H1 (cell line): ENCODE results near the gene GAMT. TPM values are rescaled to one million over a fixed set of nuclear protein-coding genes. Genes with fewer than 3 reads are reported as not detected.

Experiments
- CTCF ChIA-PET: fragments of 300-600 bp; sonication (Branson Sonifier 250); formaldehyde crosslinking; loops from one replicate; lab custom pipeline; 2021; ENCODE audit not compliant: partially characterized antibody; lab: Charles Lee
- POLR2A ChIA-PET: fragments of 300-600 bp; sonication (Branson Sonifier 250); formaldehyde crosslinking; loops from one replicate; lab custom pipeline; 2021; ENCODE audit warnings: inconsistent platforms; ENCODE audit not compliant: partially characterized antibody; lab: Charles Lee
- DNase-seq, 2 experiments: peaks; one replicate each; pipeline versions ENCODE4 v3.0.0 to v3.0.0-alpha.2; 2010 to 2022; ENCODE audit warnings: low spot score in 2 of 2, low read depth in 1 of 2, mixed read lengths in 1 of 2
- FAIRE-seq: peaks from 2 replicates; lab custom pipeline; 2011; peaks lifted over from hg19 to GRCh38; lab: Jason Lieb, UNC
- H2AFZ ChIP-seq: 2 replicates; pipeline ENCODE4 v1.8.1; 2012; ENCODE audit warnings: low read length, inconsistent platforms
- H2AK5ac ChIP-seq: 2 replicates; pipeline ENCODE4 v1.6.1; 2013; ENCODE audit warnings: low read depth, low read length
- H2BK120ac ChIP-seq: replicated peaks from 2 replicates; pipeline ENCODE3; 2013; ENCODE audit warnings: low read depth, low read length, inconsistent platforms
- H2BK12ac ChIP-seq: 2 replicates; pipeline ENCODE4 v1.6.1; 2013; ENCODE audit warnings: low read depth, low read length
- H2BK15ac ChIP-seq: 2 replicates; pipeline ENCODE4 v1.6.1; 2013; ENCODE audit warnings: low read length
- H2BK20ac ChIP-seq: 2 replicates; pipeline ENCODE4 v1.6.1; 2013; ENCODE audit warnings: low read length
- H2BK5ac ChIP-seq: 2 replicates; pipeline ENCODE4 v1.6.1; 2013; ENCODE audit warnings: low read depth, low read length
- H3K14ac ChIP-seq: 2 replicates; pipeline ENCODE4 v1.6.1; 2013; ENCODE audit warnings: inconsistent platforms; ENCODE audit not compliant: insufficient read length
- H3K18ac ChIP-seq: 2 replicates; pipeline ENCODE4 v1.6.1; 2013; ENCODE audit warnings: low read length; ENCODE audit errors: extremely low read depth
- H3K23ac ChIP-seq: 2 replicates; pipeline ENCODE4 v1.6.1; 2013; ENCODE audit warnings: inconsistent platforms; ENCODE audit not compliant: insufficient read length
- H3K23me2 ChIP-seq: 2 replicates; pipeline ENCODE4 v1.6.1; 2013; ENCODE audit warnings: low read depth, low read length
- H3K27ac ChIP-seq: 2 replicates; pipeline ENCODE4 v1.6.1; 2011; ENCODE audit warnings: low read depth, low read length, inconsistent platforms
- H3K27me3 ChIP-seq, 4 experiments: replicated peaks in 1 of 4; 1 replicate in 1 of 4; 2 replicates in 3 of 4; pipeline versions ENCODE4 v1.6.1 to v1.8.1; 2011 to 2013; ENCODE audit warnings: low read length in 3 of 4, mild to moderate bottlenecking in 3 of 4, inconsistent platforms in 2 of 4, mixed read lengths in 2 of 4, moderate library complexity in 1 of 4; ENCODE audit not compliant: control insufficient read depth in 3 of 4, insufficient read depth in 3 of 4; ENCODE audit errors: extremely low read depth in 1 of 4
- H3K36me3 ChIP-seq, 4 experiments: 2 replicates each; pipeline versions ENCODE4 v1.6.1 to v1.8.1; 2011 to 2013; ENCODE audit warnings: mild to moderate bottlenecking in 4 of 4, low read length in 3 of 4, moderate library complexity in 2 of 4, control low read depth in 1 of 4, inconsistent platforms in 1 of 4; ENCODE audit not compliant: insufficient read depth in 4 of 4, control insufficient read depth in 2 of 4
- H3K4ac ChIP-seq: replicated peaks from 2 replicates; pipeline ENCODE3; 2013; ENCODE audit warnings: low read length, low read depth, mixed read lengths, inconsistent platforms; ENCODE audit not compliant: insufficient read length
- H3K4me1 ChIP-seq, 4 experiments: replicated peaks in 1 of 4; 1 replicate in 1 of 4; 2 replicates in 3 of 4; pipeline versions ENCODE4 v1.6.1 to v1.8.1; 2011 to 2013; ENCODE audit warnings: low read length in 3 of 4, inconsistent platforms in 2 of 4, mixed read lengths in 1 of 4; ENCODE audit not compliant: insufficient read depth in 4 of 4, control insufficient read depth in 3 of 4
- H3K4me2 ChIP-seq, 2 experiments: 2 replicates each; pipeline versions ENCODE4 v1.6.1 to v1.8.1; 2011 to 2013; ENCODE audit warnings: low read depth in 2 of 2, low read length in 2 of 2, control low read depth in 1 of 2, inconsistent platforms in 1 of 2, mild to moderate bottlenecking in 1 of 2; ENCODE audit not compliant: insufficient read depth in 1 of 2
- H3K4me3 ChIP-seq, 4 experiments: fragments of 200-600, 300-600 bp in 1 of 4; sonication (generic), shearing (Covaris generic), sonication (Bioruptor Twin) in 1 of 4; 2 replicates each; pipeline versions ENCODE4 v1.5.1 to v1.8.1; 2011 to 2016; ENCODE audit warnings: low read length in 4 of 4, low read depth in 3 of 4, control low read depth in 2 of 4, inconsistent platforms in 2 of 4, mild to moderate bottlenecking in 2 of 4, mixed read lengths in 1 of 4, moderate library complexity in 1 of 4; ENCODE audit not compliant: insufficient read depth in 2 of 4; ENCODE audit errors: extremely low read depth in 1 of 4
- H3K56ac ChIP-seq: replicated peaks from 2 replicates; pipeline ENCODE3; 2013; ENCODE audit warnings: low read depth, mild to moderate bottlenecking, mixed read lengths, low read length, inconsistent platforms; ENCODE audit not compliant: insufficient read length
- H3K79me1 ChIP-seq: 2 replicates; pipeline ENCODE4 v1.6.1; 2013; ENCODE audit warnings: low read depth, low read length, control low read depth
- H3K79me2 ChIP-seq, 2 experiments: 2 replicates each; pipeline versions ENCODE4 v1.6.1 to v1.8.1; 2012 to 2013; ENCODE audit warnings: low read length in 2 of 2, mild to moderate bottlenecking in 2 of 2, inconsistent platforms in 1 of 2; ENCODE audit not compliant: insufficient read depth in 2 of 2, control insufficient read depth in 1 of 2
- H3K9ac ChIP-seq, 4 experiments: replicated peaks in 1 of 4; 1 replicate in 1 of 4; 2 replicates in 3 of 4; pipeline versions ENCODE4 v1.6.1 to v1.8.1; 2011 to 2013; ENCODE audit warnings: low read depth in 3 of 4, low read length in 3 of 4, control low read depth in 2 of 4, mild to moderate bottlenecking in 2 of 4, moderate library complexity in 2 of 4, inconsistent platforms in 1 of 4; ENCODE audit errors: extremely low read depth in 1 of 4
- H3K9me3 ChIP-seq, 2 experiments: 2 replicates each; pipeline versions ENCODE4 v1.6.1 to v1.8.1; 2012 to 2013; ENCODE audit warnings: mild to moderate bottlenecking in 2 of 2, moderate library complexity in 2 of 2, control low read depth in 1 of 2, inconsistent platforms in 1 of 2, low read depth in 1 of 2, low read length in 1 of 2, mixed read lengths in 1 of 2; ENCODE audit not compliant: insufficient read depth in 2 of 2
- H4K20me1 ChIP-seq, 2 experiments: replicated peaks in 1 of 2; 2 replicates each; pipeline versions ENCODE3 to v1.8.1; 2011 to 2013; ENCODE audit warnings: inconsistent platforms in 2 of 2, low read length in 2 of 2, mild to moderate bottlenecking in 1 of 2; ENCODE audit not compliant: insufficient read depth in 2 of 2, control insufficient read depth in 1 of 2
- H4K5ac ChIP-seq: 2 replicates; pipeline ENCODE4 v1.6.1; 2013; ENCODE audit warnings: low read length, low read depth, mixed read lengths, inconsistent platforms; ENCODE audit not compliant: insufficient read length
- H4K8ac ChIP-seq: 2 replicates; pipeline ENCODE4 v1.8.0; 2013; ENCODE audit warnings: mild to moderate bottlenecking, moderate library complexity, low read length, inconsistent platforms; ENCODE audit not compliant: insufficient read depth; ENCODE audit errors: extremely low read depth
- H4K91ac ChIP-seq: replicated peaks from 2 replicates; pipeline ENCODE3; 2013; ENCODE audit warnings: low read length, mixed read lengths, inconsistent platforms; ENCODE audit not compliant: insufficient read length
- CBX8 ChIP-seq: fragments of 300-800, 300-1000 bp; sonication (generic); IDR thresholded peaks from 2 replicates; pipeline ENCODE4 v1.7.1; 2016; ENCODE audit warnings: low read depth, low read length, borderline replicate concordance
- JUN ChIP-seq: IDR thresholded peaks from 2 replicates; pipeline ENCODE4 v1.6.1; 2011; ENCODE audit warnings: low read depth, mild to moderate bottlenecking, improper control_type of control experiment, low read length
- MAX ChIP-seq: IDR thresholded peaks from 2 replicates; pipeline ENCODE4 v1.6.1; 2012; ENCODE audit warnings: inconsistent platforms
- POLR2AphosphoS5 ChIP-seq: IDR thresholded peaks from 2 replicates; pipeline ENCODE4 v1.6.1; 2011; ENCODE audit warnings: low read depth, low read length
- WGBS, 2 experiments: shearing (Covaris generic) in 1 of 2; methylation state at CpG; one replicate each; pipeline versions ENCODE4 v1.1.6 to v1.1.7; 2013 to 2015; ENCODE audit warnings: low lambda C conversion rate in 2 of 2, mixed read lengths in 2 of 2, inconsistent platforms in 1 of 2, low coverage in 1 of 2, missing lambda C conversion rate in 1 of 2; ENCODE audit not compliant: insufficient replicate concordance in 2 of 2, insufficient coverage in 1 of 2, insufficient read length in 1 of 2; ENCODE audit errors: extremely low coverage in 1 of 2, missing lambda C conversion rate in 1 of 2; 5-methylcytosine and 5-hydroxymethylcytosine counted together
- polyA plus RNA-seq, 7 experiments: library from polyadenylated mRNA; depleted of rRNA in 3 of 7; stranded (reverse) in 5 of 7; unstranded in 2 of 7; fragments of >200 nt in 5 of 7; fragments of 200-250 nt in 2 of 7; gene quantifications; 1 replicate in 5 of 7; 2 replicates in 1 of 7; 4 replicates in 1 of 7; pipeline versions ENCODE4 v1.2.1 to v1.2.3, GENCODE V29; 2011 to 2013; ENCODE audit warnings: missing spikeins in 2 of 7, mixed read lengths in 2 of 7
- total RNA-seq: library from RNA; stranded (reverse); fragmentation: NEBNext Ultra II Directional; extraction: Animal tissue kit (Norgen Biotek cat#: 25700); gene quantifications from 2 replicates; pipeline ENCODE4 v1.2.1, GENCODE V29; 2021

Gene GAMT
- total and polyA plus RNA-seq, 2 of the 8 experiments (the other 6 are each of a cell fraction or from before 2014, with no cell fraction given) = 17.2 to 35.6 TPM

GRCh38 chr19:1430246-1430645 is 28.9 kb upstream of the GAMT start:
- no peak overlapping the region for H3K23ac ChIP-seq
- H3K4ac ChIP-seq = no peak overlapping the region
- H3K27me3 ChIP-seq = no peaks in the 10 kb centered on the region
- no peak overlapping the region for H3K56ac ChIP-seq
- ChIA-PET POLR2A (interaction anchor here (0.8 to 1.8 kb wide), 4 partner anchors 12 to 98 kb away, joined by 3 to 5 read pairs (median 4); no protein-coding TSS in a partner anchor), CTCF (interaction anchor here (1.5 kb wide), 1 partner anchor 9 kb away, joined by 4 read pairs; no protein-coding TSS in a partner anchor)
- H3K27ac ChIP-seq = no peak overlapping the region
- no peak overlapping the region for H3K18ac ChIP-seq
- no peak overlapping the region for H2BK5ac ChIP-seq
- H2AK5ac ChIP-seq = no peak overlapping the region
- H3K4me2 ChIP-seq = no peak overlapping the region
- H2AFZ ChIP-seq = no peak overlapping the region
- H3K4me1 ChIP-seq = no peaks in the 10 kb centered on the region
- H3K14ac ChIP-seq = no peak overlapping the region
- no peak for DNase-seq
- WGBS, 2 experiments = 90% methylated on average over 11 of the region's 14 CpGs; no CpG with 5 or more reads in 1 of the 2 experiments
- no peak overlapping the region; the same call in 1 of the 2 replicates for H4K8ac ChIP-seq
- H3K23me2 ChIP-seq = no peaks in the 10 kb centered on the region
- H3K4me3 ChIP-seq = no peak overlapping the region
- no peak overlapping the region for H2BK20ac ChIP-seq
- no peak for FAIRE-seq
- H3K79me2 ChIP-seq = peaks cover 0 to 17% of the 10 kb centered on the region in 2 experiments; a peak in 1 of 4 replicates
- H3K79me1 ChIP-seq = peaks cover 5% of the 10 kb centered on the region; the same call in 1 of the 2 replicates
- H4K5ac ChIP-seq = no peak overlapping the region
- peaks cover 19 to 32% of the 10 kb centered on the region in 2 experiments for H4K20me1 ChIP-seq
- TF ChIP-seq CBX8 = no peak
- TF ChIP-seq JUN = no peak
- TF ChIP-seq MAX = no peak
- TF ChIP-seq POLR2AphosphoS5 = no peak
- H3K9ac ChIP-seq = no peak overlapping the region
- H2BK12ac ChIP-seq = no peak overlapping the region
- peaks cover 30 to 74% (median 66%) of the 10 kb centered on the region in 4 experiments for H3K36me3 ChIP-seq
- no peak overlapping the region for H2BK120ac ChIP-seq
- H2BK15ac ChIP-seq = no peak overlapping the region
- H4K91ac ChIP-seq = no peak overlapping the region
- H3K9me3 ChIP-seq = no peaks in the 10 kb centered on the region
